HepG2 (cell line): Measurements from ENCODE around the gene UVSSA. TPM values are rescaled to one million over a fixed set of nuclear protein-coding genes. Genes with fewer than 3 reads are reported as not detected.

Experiments used
- ATF6 ChIP-seq: sonication (generic); formaldehyde crosslinking; conservative IDR thresholded peaks from 2 replicates; pipeline ENCODE4 v1.4.0; 2020; ENCODE audit warnings: missing genetic modification reagents
- CBX2 ChIP-seq, 2 experiments: fragments of 200-600 bp in 1 of 2; sonication (generic); formaldehyde crosslinking in 1 of 2; IDR thresholded peaks; 2 replicates each; pipeline versions ENCODE4 v1.7.0 to v1.8.1; 2018 to 2022; ENCODE audit warnings: low read depth in 2 of 2, low read length in 1 of 2, mild to moderate bottlenecking in 1 of 2, missing genetic modification reagents in 1 of 2
- GLI4 ChIP-seq: sonication (generic); formaldehyde crosslinking; IDR thresholded peaks from 2 replicates; pipeline ENCODE4 v1.5.1; 2020; ENCODE audit warnings: missing genetic modification reagents, mild to moderate bottlenecking, moderate library complexity, borderline replicate concordance
- JDP2 ChIP-seq: sonication (generic); formaldehyde crosslinking; IDR thresholded peaks from 2 replicates; pipeline ENCODE4 v1.8.1; 2022; ENCODE audit warnings: missing genetic modification reagents, borderline replicate concordance
- KDM5A ChIP-seq: fragments of 200-600 bp; sonication (generic); IDR thresholded peaks from 2 replicates; pipeline ENCODE4 v1.7.0; 2018; ENCODE audit warnings: antibody characterized with exemption, mild to moderate bottlenecking, low read length, borderline replicate concordance
- NR0B2 ChIP-seq: sonication (generic); formaldehyde crosslinking; IDR thresholded peaks from 2 replicates; pipeline ENCODE4 v1.4.0; 2020; ENCODE audit warnings: mild to moderate bottlenecking, missing genetic modification reagents
- PPARG ChIP-seq: conservative IDR thresholded peaks from 2 replicates; pipeline ENCODE4 v1.6.1; 2016; ENCODE audit warnings: missing biosample characterization, missing genetic modification reagents
- PRDM4 ChIP-seq: sonication (generic); formaldehyde crosslinking; IDR thresholded peaks from 2 replicates; pipeline ENCODE4 v1.9.0; 2021; ENCODE audit warnings: missing genetic modification reagents, borderline replicate concordance
- RORA ChIP-seq: sonication (generic); formaldehyde crosslinking; IDR thresholded peaks from 2 replicates; pipeline ENCODE4 v1.5.0; 2020; ENCODE audit warnings: mild to moderate bottlenecking, missing genetic modification reagents, moderate library complexity
- SIN3B ChIP-seq: fragments of 150-350 bp; IDR thresholded peaks from 2 replicates; pipeline ENCODE4 v1.6.1; 2014; ENCODE audit warnings: low read length
- SMAD3 ChIP-seq: sonication (generic); formaldehyde crosslinking; IDR thresholded peaks from 2 replicates; pipeline ENCODE4 v1.4.0; 2020; ENCODE audit warnings: missing genetic modification reagents
- SRSF4 ChIP-seq: fragments of 200-400 bp; formaldehyde crosslinking; IDR thresholded peaks from one replicate; pipeline ENCODE4 v1.6.1; 2018; ENCODE audit warnings: mild to moderate bottlenecking, low read depth, low read length, moderate library complexity; ENCODE audit not compliant: poor library complexity, severe bottlenecking
- TCF7 ChIP-seq: sonication (generic); IDR thresholded peaks from 2 replicates; pipeline ENCODE4 v1.6.1; 2016; ENCODE audit warnings: antibody characterized with exemption, low read depth
- TFDP2 ChIP-seq: sonication (generic); formaldehyde crosslinking; IDR thresholded peaks from 2 replicates; pipeline ENCODE4 v1.4.0; 2020; ENCODE audit warnings: missing genetic modification reagents
- ZMAT5 ChIP-seq: sonication (generic); formaldehyde crosslinking; IDR thresholded peaks from 2 replicates; pipeline ENCODE4 v1.5.0; 2020; ENCODE audit warnings: mild to moderate bottlenecking, low read depth, missing genetic modification reagents, borderline replicate concordance
- ZNF879 ChIP-seq: sonication (generic); formaldehyde crosslinking; IDR thresholded peaks from 2 replicates; pipeline ENCODE4 v1.8.1; 2023; ENCODE audit warnings: missing genetic modification reagents
- polyA plus RNA-seq, 8 experiments: library from polyadenylated mRNA; depleted of rRNA in 3 of 8; stranded (reverse) in 7 of 8; unstranded in 1 of 8; fragments of >200 nt; fragmentation: Illumina TruSeq in 4 of 8; extraction: Trizol in 4 of 8; gene quantifications; 2 replicates each; pipeline versions ENCODE4 v1.2.1 to v1.2.3, GENCODE V29; 2011 to 2016; ENCODE audit warnings: low read depth in 4 of 8, missing spikeins in 1 of 8, mixed read lengths in 1 of 8; ENCODE audit not compliant: insufficient read depth in 1 of 8
- total RNA-seq, 5 experiments: library from RNA; depleted of rRNA; stranded (reverse); fragments of >200 nt; fragmentation: Illumina TruSeq; extraction: Trizol; gene quantifications; 2 replicates each; pipeline ENCODE4 v1.2.3, GENCODE V29; 2016; ENCODE audit warnings: low read depth in 1 of 5

UVSSA gene
- total and polyA plus RNA-seq, 2 of the 13 experiments (the other 11 are each of a cell fraction or from before 2014, with no cell fraction given): 4.6 to 8.4 TPM

- no peak for TF ChIP-seq JDP2 (CRISPR knock-in tag)
- peak; percentile 40; the same call in 1 of the 2 replicates for TF ChIP-seq NR0B2
- TF ChIP-seq TFDP2 (CRISPR knock-in tag): peak; percentile 29; the same call in 1 of the 2 replicates
- no peak for TF ChIP-seq ZNF879 (CRISPR knock-in tag)
- no peak for TF ChIP-seq GLI4
- TF ChIP-seq SIN3B: no peak
- no peak for TF ChIP-seq SRSF4
- no peak for TF ChIP-seq RORA (CRISPR knock-in tag)
- TF ChIP-seq KDM5A: no peak; the same call in 1 of the 2 replicates
- TF ChIP-seq ZMAT5: no peak
- TF ChIP-seq CBX2 (IDR thresholded peaks at IDR 0.05; ENCODE audit: low read depth, low read length): no peak
- no peak for TF ChIP-seq CBX2 (CRISPR knock-in tag; IDR thresholded peaks at IDR 0.05; ENCODE audit: low read depth)
- TF ChIP-seq TCF7: no peak
- TF ChIP-seq SMAD3: no peak
- TF ChIP-seq PPARG (CRISPR knock-in tag): no peak
- no peak for TF ChIP-seq ATF6 (CRISPR knock-in tag)
- no peak for TF ChIP-seq PRDM4 (CRISPR knock-in tag)
These were observed 37.6 kb upstream of the UVSSA start (continued) for GRCh38 chr4:1309261-1310010.
